GM18861 (cell line): ENCODE measurements around the gene HSPG2.

Source experiments
- ATAC-seq: cut with Tn5 transposase; IDR thresholded peaks from one replicate; pipeline ENCODE4 v1.9.1; 2021; ENCODE audit not compliant: unreplicated experiment

Gene HSPG2

DNA sequence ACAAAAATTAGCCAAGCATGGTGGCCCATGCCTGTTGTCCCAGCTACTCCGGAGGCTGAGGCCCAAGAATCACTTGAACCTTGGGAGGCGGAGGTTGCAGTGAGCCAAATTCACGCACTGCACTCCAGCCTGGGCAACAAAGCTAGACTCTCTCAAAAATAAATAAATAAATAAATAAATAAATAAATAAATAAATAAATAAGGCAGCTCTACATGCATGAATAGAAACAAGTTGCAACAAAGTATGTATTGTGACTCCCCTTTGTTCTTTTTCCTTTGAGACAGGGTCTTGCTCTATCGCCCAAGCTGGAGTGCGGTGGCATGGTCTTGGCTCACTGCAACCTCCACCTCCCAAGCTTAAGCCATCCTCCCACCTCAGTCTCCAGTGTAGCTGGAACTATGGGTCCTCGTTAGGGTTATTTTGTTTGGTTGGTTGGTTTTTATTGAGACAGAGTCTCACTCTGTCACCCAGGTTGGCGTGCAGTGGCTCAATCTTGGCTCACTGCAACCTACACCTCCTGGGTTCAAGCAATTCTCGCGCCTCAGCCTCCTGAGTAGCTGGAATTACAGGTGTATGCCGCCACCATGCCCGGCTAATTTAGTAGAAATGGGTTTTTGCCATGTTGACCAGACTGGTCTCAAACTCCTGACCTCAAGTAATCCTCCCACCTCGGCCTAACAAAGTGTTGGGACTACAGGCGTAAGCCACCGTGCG, 162.1 kb downstream of the HSPG2 start:
- no peak for ATAC-seq

DNA sequence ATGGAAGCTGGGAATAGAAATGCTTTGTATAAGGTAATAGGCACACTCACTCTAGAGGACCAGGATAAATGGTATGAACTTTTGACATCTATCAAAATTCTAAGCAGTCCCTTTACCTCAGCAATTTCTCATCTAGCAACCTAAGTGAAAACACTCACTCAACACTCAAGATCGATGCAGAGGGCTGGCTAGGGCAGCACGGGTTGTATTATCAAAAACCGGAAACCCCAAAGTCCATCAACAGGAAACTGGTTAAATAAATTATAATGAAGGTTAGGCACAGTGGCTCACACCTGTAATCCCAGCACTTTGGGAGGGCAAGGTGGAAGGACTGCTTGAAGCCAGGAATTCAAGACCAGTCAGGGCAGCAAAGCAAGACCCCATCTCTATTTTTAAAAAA, 163.5 kb downstream of the HSPG2 start:
- ATAC-seq = peak; percentile 41
